ENCODE data around the gene IFTAP. TPM values are rescaled to one million over a fixed set of nuclear protein-coding genes. Genes with fewer than 3 reads are reported as not detected.

Gene IFTAP
- total RNA-seq, 2 donors from 2014 or later: 8.0 to 10.7 TPM

DNA sequence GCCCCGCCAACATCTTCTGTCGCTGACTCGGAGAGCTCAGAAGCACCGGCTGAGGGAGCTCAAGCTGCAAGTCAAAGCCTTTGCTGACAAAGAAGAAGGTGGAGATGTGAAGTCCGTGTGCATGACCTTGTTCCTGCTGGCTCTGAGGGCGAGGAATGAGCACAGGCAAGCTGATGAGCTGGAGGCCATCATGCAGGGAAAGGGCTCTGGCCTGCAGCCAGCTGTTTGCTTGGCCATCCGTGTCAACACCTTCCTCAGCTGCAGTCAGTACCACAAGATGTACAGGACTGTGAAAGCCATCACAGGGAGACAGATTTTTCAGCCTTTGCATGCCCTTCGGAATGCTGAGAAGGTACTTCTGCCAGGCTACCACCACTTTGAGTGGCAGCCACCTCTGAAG lies 19.8 kb upstream of the IFTAP start:
- TF ChIP-seq, protein P1, sequence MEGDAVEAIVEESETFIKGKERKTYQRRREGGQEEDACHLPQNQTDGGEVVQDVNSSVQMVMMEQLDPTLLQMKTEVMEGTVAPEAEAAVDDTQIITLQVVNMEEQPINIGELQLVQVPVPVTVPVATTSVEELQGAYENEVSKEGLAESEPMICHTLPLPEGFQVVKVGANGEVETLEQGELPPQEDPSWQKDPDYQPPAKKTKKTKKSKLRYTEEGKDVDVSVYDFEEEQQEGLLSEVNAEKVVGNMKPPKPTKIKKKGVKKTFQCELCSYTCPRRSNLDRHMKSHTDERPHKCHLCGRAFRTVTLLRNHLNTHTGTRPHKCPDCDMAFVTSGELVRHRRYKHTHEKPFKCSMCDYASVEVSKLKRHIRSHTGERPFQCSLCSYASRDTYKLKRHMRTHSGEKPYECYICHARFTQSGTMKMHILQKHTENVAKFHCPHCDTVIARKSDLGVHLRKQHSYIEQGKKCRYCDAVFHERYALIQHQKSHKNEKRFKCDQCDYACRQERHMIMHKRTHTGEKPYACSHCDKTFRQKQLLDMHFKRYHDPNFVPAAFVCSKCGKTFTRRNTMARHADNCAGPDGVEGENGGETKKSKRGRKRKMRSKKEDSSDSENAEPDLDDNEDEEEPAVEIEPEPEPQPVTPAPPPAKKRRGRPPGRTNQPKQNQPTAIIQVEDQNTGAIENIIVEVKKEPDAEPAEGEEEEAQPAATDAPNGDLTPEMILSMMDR (IDR thresholded peaks at IDR 0.05): no peak
- no peaks in the 10 kb centered on the region for H3K27me3 ChIP-seq
- intact Hi-C loops (cut with DNase I): no loop called here

DNA sequence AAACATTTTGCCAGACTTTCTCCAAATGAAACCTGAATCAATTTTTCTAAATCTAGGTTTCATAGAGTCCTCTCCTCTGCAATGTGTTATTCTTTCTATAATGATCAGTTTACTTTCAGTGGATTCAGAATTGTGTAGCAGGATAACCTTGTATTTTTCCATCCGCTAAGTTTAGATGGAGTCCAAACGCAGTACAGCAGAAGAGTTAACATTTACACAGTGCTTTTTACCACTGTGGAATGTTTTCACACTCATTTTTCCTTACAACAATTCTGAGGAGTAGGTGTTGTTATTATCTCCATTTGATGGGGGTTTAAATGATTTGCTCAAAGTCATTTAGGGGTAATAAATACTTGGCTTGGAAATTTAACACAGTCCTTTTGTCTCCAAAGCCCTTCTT lies 16.9 kb upstream of the IFTAP start:
- intact Hi-C loops (cut with DNase I): no loop called here
- Histone ChIP-seq H3K4me3 (no peak overlapping the region), H3K4me1 (no peaks in the 10 kb centered on the region), H3K36me3 (no peaks in the 10 kb centered on the region), H3K27me3 (no peaks in the 10 kb centered on the region), H3K27ac (no peak overlapping the region), H3K9ac (ENCODE audit: low read depth in 2 of 2, low read length in 2 of 2) (no peak overlapping the region), H3K9me3 (no peaks in the 10 kb centered on the region)
- TF ChIP-seq, protein P1 (IDR thresholded peaks at IDR 0.05): no peak
- no peak for DNase-seq

More for the DNA sequence above, 19.8 kb upstream of the IFTAP start:
- H3K27ac ChIP-seq: no peak overlapping the region
- H3K4me3 ChIP-seq: no peak overlapping the region
- no peaks in the 10 kb centered on the region for H3K4me1 ChIP-seq
- no peaks in the 10 kb centered on the region for H3K36me3 ChIP-seq
- no peaks in the 10 kb centered on the region for H3K9me3 ChIP-seq
- H3K9ac ChIP-seq (ENCODE audit: low read depth in 2 of 2, low read length in 2 of 2): no peak overlapping the region
- no peak for DNase-seq

DNA sequence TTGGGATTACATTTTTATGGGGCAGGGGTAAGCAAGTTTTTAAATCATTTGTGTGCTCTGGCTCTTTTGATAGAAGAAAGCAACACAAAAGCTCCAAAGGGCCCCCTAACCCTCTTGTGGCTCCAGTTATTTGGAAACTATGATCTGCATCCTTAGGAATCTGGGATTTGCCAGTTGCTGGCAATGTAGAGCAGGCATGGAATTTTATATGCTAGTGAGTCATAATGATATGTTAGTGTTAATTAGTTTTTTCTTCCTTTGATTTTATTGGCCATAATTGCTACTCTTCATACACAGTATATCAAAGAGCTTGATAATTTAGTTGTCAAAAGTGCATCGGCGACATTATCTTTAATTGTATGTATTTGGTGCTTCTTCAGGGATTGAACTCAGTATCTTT lies 16.4 kb upstream of the IFTAP start:
- Histone ChIP-seq H3K4me3 (no peak overlapping the region), H3K9ac (ENCODE audit: low read depth in 2 of 2, low read length in 2 of 2) (no peak overlapping the region), H3K9me3 (no peaks in the 10 kb centered on the region), H3K27me3 (no peaks in the 10 kb centered on the region), H3K4me1 (no peaks in the 10 kb centered on the region), H3K27ac (no peak overlapping the region), H3K36me3 (no peaks in the 10 kb centered on the region)
- TF ChIP-seq, protein P1 (IDR thresholded peaks at IDR 0.05): no peak
- DNase-seq: no peak
- intact Hi-C loops (cut with DNase I): no loop called here

DNA sequence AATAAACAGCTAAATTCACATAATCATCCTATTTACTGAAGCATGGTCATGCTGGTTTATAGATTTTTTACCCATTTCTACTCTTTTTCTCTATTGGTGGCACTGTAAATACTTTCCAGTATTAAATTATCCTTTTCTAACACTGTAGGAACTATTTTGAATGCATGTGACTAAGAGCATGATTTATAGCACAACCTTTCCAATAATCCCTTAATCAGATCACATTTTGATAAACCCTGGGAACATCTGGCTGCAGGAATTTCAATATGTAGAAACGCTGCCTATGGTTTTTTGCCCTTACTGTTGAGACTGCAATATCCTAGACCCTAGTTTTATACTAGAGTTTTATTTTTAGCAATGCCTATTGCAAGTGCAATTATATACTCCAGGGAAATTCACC lies 15.8 kb upstream of the IFTAP start:
- H3K36me3 ChIP-seq: no peaks in the 10 kb centered on the region
- TF ChIP-seq, protein P1 (IDR thresholded peaks at IDR 0.05): no peak
- DNase-seq: no peak
- H3K4me1 ChIP-seq: no peaks in the 10 kb centered on the region
- intact Hi-C loops (cut with DNase I): no loop called here
- H3K27me3 ChIP-seq: no peaks in the 10 kb centered on the region
- H3K4me3 ChIP-seq: no peak overlapping the region
- no peaks in the 10 kb centered on the region for H3K9me3 ChIP-seq
- H3K9ac ChIP-seq (ENCODE audit: low read depth in 2 of 2, low read length in 2 of 2): no peak overlapping the region
- H3K27ac ChIP-seq: no peak overlapping the region

DNA sequence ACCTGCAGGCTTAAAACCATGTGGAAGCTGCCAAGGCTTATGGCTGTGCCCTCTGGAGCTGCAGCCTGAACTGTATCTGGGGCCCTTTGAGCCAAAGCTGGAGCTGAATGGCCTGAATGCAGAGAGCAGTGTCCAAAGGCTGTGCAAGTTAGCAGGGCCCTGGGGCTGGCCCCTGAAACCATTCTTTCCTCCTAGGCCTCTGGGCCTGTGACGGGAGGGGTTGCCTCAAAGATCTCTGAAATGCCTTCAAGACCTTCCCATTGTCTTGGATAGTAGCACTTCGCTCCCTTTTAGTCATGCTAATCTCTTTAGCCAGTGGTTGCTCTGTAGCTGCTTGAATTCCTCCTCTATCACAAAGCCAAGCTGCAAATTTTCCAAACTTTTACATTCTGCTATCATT lies 12.8 kb upstream of the IFTAP start:
- H3K4me1 ChIP-seq: no peaks in the 10 kb centered on the region
- no peak overlapping the region for H3K27ac ChIP-seq
- intact Hi-C loops (cut with DNase I): no loop called here
- no peak overlapping the region for H3K9ac ChIP-seq (ENCODE audit: low read depth in 2 of 2, low read length in 2 of 2)
- H3K36me3 ChIP-seq: no peaks in the 10 kb centered on the region
- TF ChIP-seq, protein P1 (IDR thresholded peaks at IDR 0.05): no peak
- no peak overlapping the region for H3K4me3 ChIP-seq
- no peaks in the 10 kb centered on the region for H3K9me3 ChIP-seq
- DNase-seq: no peak
- H3K27me3 ChIP-seq: no peaks in the 10 kb centered on the region

DNA sequence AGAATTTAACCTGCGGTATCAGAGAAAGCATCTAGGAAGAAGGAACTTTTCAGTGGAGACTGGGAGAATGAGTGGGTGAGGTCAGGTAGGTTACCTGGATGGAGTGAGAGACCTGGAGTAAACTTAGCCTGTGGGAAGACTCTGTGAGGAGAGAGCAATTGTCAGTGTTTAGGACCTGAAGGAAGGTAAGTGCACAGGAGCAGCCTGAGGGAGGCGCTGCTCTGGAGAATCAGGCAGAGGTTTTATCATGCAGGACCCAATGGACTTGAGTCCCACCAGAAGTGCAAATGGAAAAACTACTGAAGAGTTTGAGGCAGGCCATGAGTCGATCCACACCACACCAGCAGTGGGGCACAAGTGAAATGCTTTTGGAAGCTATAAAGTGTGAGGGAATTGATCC lies 10.6 kb upstream of the IFTAP start:
- Histone ChIP-seq H3K4me3 (no peak overlapping the region), H3K27me3 (no peaks in the 10 kb centered on the region), H3K9ac (ENCODE audit: low read depth in 2 of 2, low read length in 2 of 2) (no peak overlapping the region), H3K27ac (no peak overlapping the region), H3K36me3 (no peaks in the 10 kb centered on the region), H3K4me1 (no peaks in the 10 kb centered on the region), H3K9me3 (no peaks in the 10 kb centered on the region)
- DNase-seq: no peak
- TF ChIP-seq, protein P1 (IDR thresholded peaks at IDR 0.05): no peak
- intact Hi-C loops (cut with DNase I): no loop called here

Data from colonic mucosa (tissue), 4 donors.